B cell (primary cell): ENCODE data around the gene AZIN2. TPM values are rescaled to one million over a fixed set of nuclear protein-coding genes. Genes with fewer than 3 reads are reported as not detected.

Source experiments
- ATAC-seq: fragments of 200-7000 bp; cut with Tn5 transposase; one replicate; pipeline ENCODE4 v1.10.0; 2021; ENCODE audit warnings: low read depth, mild to moderate bottlenecking, moderate number of reproducible peaks, moderate library complexity
- CTCF ChIA-PET: fragments of 350-600 bp; sonication (Branson Sonifier 250); formaldehyde crosslinking; loops from one replicate; lab custom pipeline; 2021; ENCODE audit warnings: antibody characterized with exemption, inconsistent platforms; lab: Charles Lee
- POLR2A ChIA-PET: fragments of 350-600 bp; sonication (Branson Sonifier 250); formaldehyde crosslinking; loops from one replicate; lab custom pipeline; 2021; ENCODE audit warnings: antibody characterized with exemption; lab: Charles Lee
- DNase-seq: peaks from one replicate; pipeline ENCODE4 v3.0.0; 2013
- H2AFZ ChIP-seq: 2 replicates; pipeline ENCODE4 v1.6.1; 2012; ENCODE audit warnings: mild to moderate bottlenecking, low read depth, low read length; ENCODE audit not compliant: insufficient read depth, poor library complexity, severe bottlenecking
- H3K27ac ChIP-seq, 2 donors: 1 replicate in 1 of 2; 2 replicates in 1 of 2; pipeline ENCODE4 v1.5.1; 2012 to 2013; ENCODE audit warnings: low read length in 2 of 2, mild to moderate bottlenecking in 2 of 2, moderate library complexity in 1 of 2
- H3K27me3 ChIP-seq, 4 experiments: fragments of 200-600 bp in 1 of 4; sonication (generic) in 1 of 4; replicated peaks in 1 of 4; 1 replicate in 2 of 4; 2 replicates in 2 of 4; pipeline versions ENCODE4 v1.6.1 to v1.7.0; 2013 to 2016; ENCODE audit warnings: low read length in 3 of 4, mild to moderate bottlenecking in 2 of 4, mixed read lengths in 1 of 4, moderate library complexity in 1 of 4; ENCODE audit not compliant: insufficient read depth in 4 of 4, control insufficient read depth in 3 of 4; ENCODE audit errors: control extremely low read depth in 1 of 4
- H3K36me3 ChIP-seq, 2 experiments: replicated peaks in 1 of 2; 1 replicate in 1 of 2; 2 replicates in 1 of 2; pipeline versions ENCODE4 v1.6.1 to v1.7.1; 2013; ENCODE audit warnings: low read length in 1 of 2; ENCODE audit not compliant: insufficient read depth in 2 of 2, control insufficient read depth in 1 of 2; ENCODE audit errors: control extremely low read depth in 1 of 2, extremely low read depth in 1 of 2
- H3K4me1 ChIP-seq, 2 donors: fragments of 200-600 bp in 1 of 2; sonication (generic) in 1 of 2; 1 replicate in 1 of 2; 2 replicates in 1 of 2; pipeline versions ENCODE4 v1.5.1 to v1.6.1; 2013 to 2017; ENCODE audit warnings: low read length in 2 of 2; ENCODE audit not compliant: control insufficient read depth in 2 of 2, insufficient read depth in 2 of 2
- H3K4me2 ChIP-seq: replicated peaks from 2 replicates; pipeline ENCODE3; 2012; ENCODE audit warnings: mild to moderate bottlenecking, low read depth, low read length; ENCODE audit not compliant: poor library complexity, severe bottlenecking
- H3K4me3 ChIP-seq, 5 experiments: fragments of 200-600 bp in 1 of 5; sonication (generic) in 1 of 5; 1 replicate in 3 of 5; 2 replicates in 2 of 5; pipeline versions ENCODE4 v1.5.1 to v1.7.0; 2011 to 2016; ENCODE audit warnings: low read length in 4 of 5, mild to moderate bottlenecking in 4 of 5, low read depth in 2 of 5, control low read depth in 1 of 5, moderate library complexity in 1 of 5; ENCODE audit not compliant: insufficient read depth in 1 of 5; ENCODE audit errors: control extremely low read depth in 1 of 5, extremely low read depth in 1 of 5
- H3K79me2 ChIP-seq: fragments of 200-600 bp; sonication (generic); one replicate; pipeline ENCODE4 v1.6.0; 2016; ENCODE audit warnings: low read length; ENCODE audit not compliant: control insufficient read depth, insufficient read depth
- H3K9ac ChIP-seq: fragments of 200-600 bp; sonication (generic); 2 replicates; pipeline ENCODE4 v1.6.1; 2017; ENCODE audit warnings: mild to moderate bottlenecking, low read length, moderate library complexity
- H3K9me3 ChIP-seq, 3 donors: one replicate each; pipeline versions ENCODE4 v1.6.1 to v1.7.1; 2013; ENCODE audit warnings: low read length in 2 of 3; ENCODE audit not compliant: control insufficient read depth in 2 of 3, insufficient read depth in 1 of 3; ENCODE audit errors: control extremely low read depth in 1 of 3
- H4K20me1 ChIP-seq: 2 replicates; pipeline ENCODE4 v1.6.0; 2012; ENCODE audit warnings: mild to moderate bottlenecking, low read length; ENCODE audit not compliant: insufficient read depth, control insufficient read depth, poor library complexity, severe bottlenecking
- H3K27ac Mint-ChIP-seq: one replicate; pipeline ENCODE4 v1.8.0; 2021; ENCODE audit warnings: mixed read lengths
- H3K27me3 Mint-ChIP-seq: one replicate; pipeline ENCODE4 v1.8.0; 2021; ENCODE audit warnings: mixed read lengths
- H3K4me1 Mint-ChIP-seq: one replicate; pipeline ENCODE4 v1.8.0; 2021; ENCODE audit warnings: mixed read lengths
- H3K4me3 Mint-ChIP-seq: one replicate; pipeline ENCODE4 v1.8.0; 2021; ENCODE audit warnings: mixed read lengths
- H3K9me3 Mint-ChIP-seq: one replicate; pipeline ENCODE4 v1.8.0; 2022; ENCODE audit warnings: mixed read lengths; ENCODE audit not compliant: insufficient read depth
- EZH2 ChIP-seq: IDR thresholded peaks from 2 replicates; pipeline ENCODE4 v1.6.1; 2012; ENCODE audit warnings: borderline replicate concordance, low read depth, mild to moderate bottlenecking, moderate library complexity, low read length; ENCODE audit not compliant: insufficient read depth, poor library complexity, severe bottlenecking
- WGBS: methylation state at CpG from one replicate; pipeline ENCODE4 v1.1.5; 2013; ENCODE audit warnings: missing lambda C conversion rate; ENCODE audit not compliant: insufficient coverage; 5-methylcytosine and 5-hydroxymethylcytosine counted together
- intact Hi-C: fragments of 100-400 bp; cut with micrococcal nuclease; formaldehyde crosslinking; loops from one replicate; pipeline ENCODE4 v1.10.0; 2022
- polyA plus RNA-seq: library from polyadenylated mRNA; depleted of rRNA; stranded (reverse); fragments of >200 nt; gene quantifications from 2 replicates; pipeline ENCODE4 v1.2.3, GENCODE V29; 2012
- total RNA-seq, 2 donors: library from RNA; stranded (reverse); fragments of 120-200 nt in 1 of 2; gene quantifications; 1 replicate in 1 of 2; 2 replicates in 1 of 2; pipeline versions ENCODE4 v1.2.3 to v1.2.4, GENCODE V29; 2013 to 2022
- TF ChIP-seq, protein P1 (sequence below): fragments of 200-600 bp; IDR thresholded peaks from one replicate; pipeline ENCODE4 v1.8.0; 2022; ENCODE audit warnings: antibody characterized with exemption, mild to moderate bottlenecking

The AZIN2 gene
- total and polyA plus RNA-seq, 2 donors (not counting 1 experiment from before 2014, with no cell fraction given), result 0.33 to 5.9 TPM

GRCh38 chr1:33074193-33074945 is 6.6 kb upstream of the AZIN2 start:
- Histone ChIP-seq H3K27ac (no peak overlapping the region), H3K4me2 (no peak overlapping the region), H2AFZ (no peak overlapping the region), H3K4me1 (no peaks in the 10 kb centered on the region), H3K27me3 (peaks cover 0 to 4% (median 0%) of the 10 kb centered on the region in 4 experiments), H4K20me1 (no peaks in the 10 kb centered on the region), H3K9ac (no peak overlapping the region), H3K4me3 (no peak overlapping the region), H3K79me2 (no peaks in the 10 kb centered on the region), H3K9me3 (peaks cover 0 to 13% (median 0%) of the 10 kb centered on the region in 3 donors), H3K36me3 (no peaks in the 10 kb centered on the region)
- CTCF ChIA-PET, result interaction anchor here (2.3 kb wide), 1 partner anchor 9 kb away, joined by 9 read pairs; no protein-coding TSS in a partner anchor
- H3K4me3 Mint-ChIP-seq, result no peak overlapping the region
- TF ChIP-seq, protein P1, sequence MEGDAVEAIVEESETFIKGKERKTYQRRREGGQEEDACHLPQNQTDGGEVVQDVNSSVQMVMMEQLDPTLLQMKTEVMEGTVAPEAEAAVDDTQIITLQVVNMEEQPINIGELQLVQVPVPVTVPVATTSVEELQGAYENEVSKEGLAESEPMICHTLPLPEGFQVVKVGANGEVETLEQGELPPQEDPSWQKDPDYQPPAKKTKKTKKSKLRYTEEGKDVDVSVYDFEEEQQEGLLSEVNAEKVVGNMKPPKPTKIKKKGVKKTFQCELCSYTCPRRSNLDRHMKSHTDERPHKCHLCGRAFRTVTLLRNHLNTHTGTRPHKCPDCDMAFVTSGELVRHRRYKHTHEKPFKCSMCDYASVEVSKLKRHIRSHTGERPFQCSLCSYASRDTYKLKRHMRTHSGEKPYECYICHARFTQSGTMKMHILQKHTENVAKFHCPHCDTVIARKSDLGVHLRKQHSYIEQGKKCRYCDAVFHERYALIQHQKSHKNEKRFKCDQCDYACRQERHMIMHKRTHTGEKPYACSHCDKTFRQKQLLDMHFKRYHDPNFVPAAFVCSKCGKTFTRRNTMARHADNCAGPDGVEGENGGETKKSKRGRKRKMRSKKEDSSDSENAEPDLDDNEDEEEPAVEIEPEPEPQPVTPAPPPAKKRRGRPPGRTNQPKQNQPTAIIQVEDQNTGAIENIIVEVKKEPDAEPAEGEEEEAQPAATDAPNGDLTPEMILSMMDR, result no peak
- no peak for TF ChIP-seq EZH2
- H3K27ac Mint-ChIP-seq, result no peak overlapping the region
- intact Hi-C loops, result no loop called here
- no peak for ATAC-seq
- POLR2A ChIA-PET, result no interaction called here
- WGBS, result 67% methylated on average over 1 of the region's 4 CpGs
- peaks cover 5% of the 10 kb centered on the region for H3K9me3 Mint-ChIP-seq
- no peaks in the 10 kb centered on the region for H3K27me3 Mint-ChIP-seq
- DNase-seq, result no peak
- no peaks in the 10 kb centered on the region for H3K4me1 Mint-ChIP-seq

DNA sequence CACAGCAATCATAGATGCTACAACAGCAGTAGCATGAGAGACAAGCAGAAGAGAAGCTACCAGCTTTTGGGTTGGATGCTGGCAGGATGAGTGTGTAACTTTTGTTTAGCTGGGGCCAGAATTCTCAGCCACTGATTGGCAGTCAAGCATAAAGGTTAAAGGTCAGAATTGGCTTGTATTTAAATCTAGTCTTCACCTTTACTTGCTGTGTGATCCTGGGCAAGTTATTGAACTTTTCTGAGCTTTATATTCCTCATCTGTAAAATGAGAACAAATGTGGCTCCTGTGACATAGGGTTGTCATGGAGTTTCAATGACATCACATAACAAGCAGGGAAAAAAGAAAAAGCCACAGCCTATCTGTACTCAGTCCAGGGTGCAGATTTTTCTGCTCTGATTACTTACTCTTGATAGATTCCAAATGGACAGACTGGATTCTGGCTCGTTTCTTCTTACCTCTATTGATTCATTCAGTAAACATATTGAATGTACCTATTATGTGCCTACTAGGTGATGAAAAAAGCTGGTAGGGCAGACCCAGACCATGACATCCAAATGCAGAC is 2.8 kb upstream of the AZIN2 start:
- no peak overlapping the region for H3K27ac Mint-ChIP-seq

More for the DNA sequence above, 2.8 kb upstream of the AZIN2 start:
- no peak overlapping the region for H3K4me3 ChIP-seq
- peaks cover 19% of the 10 kb centered on the region for H3K4me1 Mint-ChIP-seq
- H3K4me3 Mint-ChIP-seq, result no peak overlapping the region
- no peaks in the 10 kb centered on the region for H4K20me1 ChIP-seq
- no peaks in the 10 kb centered on the region for H3K36me3 ChIP-seq
- no peak overlapping the region for H3K27ac ChIP-seq
- intact Hi-C loops, result no loop called here
- no peak for DNase-seq
- ChIA-PET CTCF (interaction anchor here (0.7 to 1.0 kb wide), 2 partner anchors 8 to 203 kb away, joined by 3 read pairs; no protein-coding TSS in a partner anchor), POLR2A (no interaction called here)
- peaks cover 7% of the 10 kb centered on the region for H3K27me3 Mint-ChIP-seq
- H2AFZ ChIP-seq, result no peak overlapping the region
- no peak overlapping the region for H3K4me2 ChIP-seq
- no peaks in the 10 kb centered on the region for H3K79me2 ChIP-seq
- H3K27me3 ChIP-seq, result peaks cover 0 to 12% (median 4%) of the 10 kb centered on the region in 4 experiments
- WGBS, result no CpG with 5 or more reads among the region's 1 CpG
- H3K9ac ChIP-seq, result no peak overlapping the region
- peaks cover 14 to 19% of the 10 kb centered on the region in 2 donors for H3K4me1 ChIP-seq
- ATAC-seq, result no peak
- H3K9me3 ChIP-seq, result no peaks in the 10 kb centered on the region
- TF ChIP-seq, protein P1, result no peak
- TF ChIP-seq EZH2, result no peak
- no peaks in the 10 kb centered on the region for H3K9me3 Mint-ChIP-seq
